ENCODE measurements around the gene ANK3.

ANK3 gene

DNA sequence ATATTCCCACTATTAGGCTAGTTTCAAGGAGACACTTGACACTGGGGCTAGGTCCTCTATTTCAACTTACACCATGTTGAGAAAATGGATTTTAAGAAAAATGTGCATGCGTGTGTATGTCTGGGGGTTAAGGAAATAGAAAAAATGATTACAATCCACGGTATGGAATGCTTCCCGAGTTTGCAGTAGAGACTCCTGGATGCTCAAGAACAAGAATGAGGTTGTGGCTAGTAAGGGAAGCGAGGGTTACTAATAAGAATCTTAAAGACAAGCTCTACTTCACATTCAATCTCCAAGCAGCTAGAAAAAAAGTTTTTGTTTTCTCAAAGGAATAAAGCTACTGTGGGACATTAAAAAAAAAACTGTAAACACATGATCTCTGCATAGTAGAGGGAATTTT is 54.7 kb downstream of the ANK3 start:
- Histone ChIP-seq H3K9me3 (replicated peaks; ENCODE audit: insufficient read depth, low read length) (no peaks in the 10 kb centered on the region), H3F3A (ENCODE audit: insufficient read depth, low read length) (no peaks in the 10 kb centered on the region), H3K27ac (ENCODE audit: low read length) (no peak overlapping the region), H3K4me2 (ENCODE audit: low read depth, low read length) (no peak overlapping the region), H4K20me1 (ENCODE audit: insufficient read depth, low read length) (no peaks in the 10 kb centered on the region), H3K27me3 (replicated peaks; ENCODE audit: insufficient read depth, low read length) (no peaks in the 10 kb centered on the region), H3K36me3 (replicated peaks; ENCODE audit: insufficient read depth, low read length) (no peaks in the 10 kb centered on the region), H3K9me2 (replicated peaks; ENCODE audit: insufficient read depth, low read length) (no peaks in the 10 kb centered on the region), H3K4me1 (ENCODE audit: low read length) (no peaks in the 10 kb centered on the region), H3K9ac (ENCODE audit: low read length) (no peak overlapping the region), H3K79me2 (ENCODE audit: low read length) (no peaks in the 10 kb centered on the region), H3K4me3 (ENCODE audit: low read length) (no peak overlapping the region), H2AFZ (ENCODE audit: low read length) (no peak overlapping the region)
- no peak for DNase-seq
- TF ChIP-seq EZH2 (optimal IDR thresholded peaks at IDR 0.05; ENCODE audit: low read depth, low read length): no peak
- TF ChIP-seq EZH2phosphoT487 (IDR thresholded peaks at IDR 0.05; ENCODE audit: low read length): no peak
- TF ChIP-seq, protein P1, sequence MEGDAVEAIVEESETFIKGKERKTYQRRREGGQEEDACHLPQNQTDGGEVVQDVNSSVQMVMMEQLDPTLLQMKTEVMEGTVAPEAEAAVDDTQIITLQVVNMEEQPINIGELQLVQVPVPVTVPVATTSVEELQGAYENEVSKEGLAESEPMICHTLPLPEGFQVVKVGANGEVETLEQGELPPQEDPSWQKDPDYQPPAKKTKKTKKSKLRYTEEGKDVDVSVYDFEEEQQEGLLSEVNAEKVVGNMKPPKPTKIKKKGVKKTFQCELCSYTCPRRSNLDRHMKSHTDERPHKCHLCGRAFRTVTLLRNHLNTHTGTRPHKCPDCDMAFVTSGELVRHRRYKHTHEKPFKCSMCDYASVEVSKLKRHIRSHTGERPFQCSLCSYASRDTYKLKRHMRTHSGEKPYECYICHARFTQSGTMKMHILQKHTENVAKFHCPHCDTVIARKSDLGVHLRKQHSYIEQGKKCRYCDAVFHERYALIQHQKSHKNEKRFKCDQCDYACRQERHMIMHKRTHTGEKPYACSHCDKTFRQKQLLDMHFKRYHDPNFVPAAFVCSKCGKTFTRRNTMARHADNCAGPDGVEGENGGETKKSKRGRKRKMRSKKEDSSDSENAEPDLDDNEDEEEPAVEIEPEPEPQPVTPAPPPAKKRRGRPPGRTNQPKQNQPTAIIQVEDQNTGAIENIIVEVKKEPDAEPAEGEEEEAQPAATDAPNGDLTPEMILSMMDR (IDR thresholded peaks at IDR 0.05; ENCODE audit: low read length): no peak

GRCh38 chr10:60332371-60332770 is 57.3 kb downstream of the ANK3 start:
- Histone ChIP-seq H4K20me1 (ENCODE audit: insufficient read depth, low read length) (no peaks in the 10 kb centered on the region), H2AFZ (ENCODE audit: low read length) (no peak overlapping the region), H3K4me1 (ENCODE audit: low read length) (no peaks in the 10 kb centered on the region), H3K4me2 (ENCODE audit: low read depth, low read length) (no peak overlapping the region), H3F3A (ENCODE audit: insufficient read depth, low read length) (no peaks in the 10 kb centered on the region), H3K27me3 (replicated peaks; ENCODE audit: insufficient read depth, low read length) (no peaks in the 10 kb centered on the region), H3K9me3 (replicated peaks; ENCODE audit: insufficient read depth, low read length) (no peaks in the 10 kb centered on the region), H3K79me2 (ENCODE audit: low read length) (no peaks in the 10 kb centered on the region), H3K9me2 (replicated peaks; ENCODE audit: insufficient read depth, low read length) (no peaks in the 10 kb centered on the region), H3K36me3 (replicated peaks; ENCODE audit: insufficient read depth, low read length) (no peaks in the 10 kb centered on the region), H3K9ac (ENCODE audit: low read length) (no peak overlapping the region), H3K27ac (ENCODE audit: low read length) (no peak overlapping the region), H3K4me3 (ENCODE audit: low read length) (no peak overlapping the region)
- TF ChIP-seq, protein P1 (IDR thresholded peaks at IDR 0.05; ENCODE audit: low read length): no peak
- no peak for TF ChIP-seq EZH2phosphoT487 (IDR thresholded peaks at IDR 0.05; ENCODE audit: low read length)
- TF ChIP-seq EZH2 (optimal IDR thresholded peaks at IDR 0.05; ENCODE audit: low read depth, low read length): no peak
- no peak for DNase-seq

- H4K20me1 ChIP-seq (ENCODE audit: insufficient read depth, low read length): no peaks in the 10 kb centered on the region
- H3K4me2 ChIP-seq (ENCODE audit: low read depth, low read length): no peak overlapping the region
- H3K4me1 ChIP-seq (ENCODE audit: low read length): no peaks in the 10 kb centered on the region
- no peaks in the 10 kb centered on the region for H3K79me2 ChIP-seq (ENCODE audit: low read length)
- H3K9me3 ChIP-seq (replicated peaks; ENCODE audit: insufficient read depth, low read length): no peaks in the 10 kb centered on the region
- TF ChIP-seq, protein P1 (IDR thresholded peaks at IDR 0.05; ENCODE audit: low read length): no peak
- TF ChIP-seq EZH2 (optimal IDR thresholded peaks at IDR 0.05; ENCODE audit: low read depth, low read length): no peak
- no peak for TF ChIP-seq EZH2phosphoT487 (IDR thresholded peaks at IDR 0.05; ENCODE audit: low read length)
- H3K27me3 ChIP-seq (replicated peaks; ENCODE audit: insufficient read depth, low read length): no peaks in the 10 kb centered on the region
- no peak overlapping the region for H2AFZ ChIP-seq (ENCODE audit: low read length)
- H3K9me2 ChIP-seq (replicated peaks; ENCODE audit: insufficient read depth, low read length): no peaks in the 10 kb centered on the region
- H3K27ac ChIP-seq (ENCODE audit: low read length): no peak overlapping the region
- no peak for DNase-seq
- H3K36me3 ChIP-seq (replicated peaks; ENCODE audit: insufficient read depth, low read length): no peaks in the 10 kb centered on the region
- H3K9ac ChIP-seq (ENCODE audit: low read length): no peak overlapping the region
- H3F3A ChIP-seq (ENCODE audit: insufficient read depth, low read length): no peaks in the 10 kb centered on the region
- no peak overlapping the region for H3K4me3 ChIP-seq (ENCODE audit: low read length)
Measured at GRCh38 chr10:60331886-60332285, 57.8 kb downstream of the ANK3 start.

Measured in MM.1S (cell line).